ENCODE data around the gene RPF1. TPM values are rescaled to one million over a fixed set of nuclear protein-coding genes. Genes with fewer than 3 reads are reported as not detected.

RPF1 gene
- total RNA-seq, 1 experiment from 2014 or later: 36.1 TPM

- Histone ChIP-seq H3K27ac (ENCODE audit: insufficient read length, low read depth, low read length) (no peak overlapping the region), H2AK5ac (ENCODE audit: insufficient read length, low read length) (no peak overlapping the region), H2BK5ac (ENCODE audit: insufficient read length, low read length) (no peak overlapping the region), H4K91ac (ENCODE audit: insufficient read length, low read depth, low read length) (no peak overlapping the region), H3K79me1 (ENCODE audit: insufficient read depth, low read depth, low read length, poor library complexity, severe bottlenecking) (no peaks in the 10 kb centered on the region), H3K4ac (ENCODE audit: low read depth, low read length) (no peak overlapping the region), H3K18ac (ENCODE audit: insufficient read length, low read depth, low read length) (no peak overlapping the region), H2BK120ac (ENCODE audit: low read depth, low read length, poor library complexity, severe bottlenecking) (no peak overlapping the region), H2BK20ac (ENCODE audit: low read depth, low read length, poor library complexity, severe bottlenecking) (no peak overlapping the region), H4K5ac (ENCODE audit: insufficient read length, low read depth, low read length) (no peak overlapping the region), H3K4me2 (ENCODE audit: insufficient read depth, insufficient read length, low read length) (no peak overlapping the region), H3K79me2 (ENCODE audit: insufficient read depth, low read length) (no peaks in the 10 kb centered on the region), H2BK12ac (ENCODE audit: insufficient read length, low read depth, low read length) (no peak overlapping the region), H3K9ac (ENCODE audit: extremely low read depth, insufficient read length, low read length) (no peak overlapping the region), H4K20me1 (ENCODE audit: control insufficient read depth, insufficient read depth, insufficient read length) (no peaks in the 10 kb centered on the region), H2BK15ac (ENCODE audit: low read depth, low read length) (no peak overlapping the region), H3K9me3 (ENCODE audit: control insufficient read depth, low read depth, low read length) (no peaks in the 10 kb centered on the region), H3K4me1 (ENCODE audit: insufficient read depth, low read length) (no peaks in the 10 kb centered on the region), H3K27me3 (ENCODE audit: insufficient read depth, low read length) (no peaks in the 10 kb centered on the region), H3K23ac (ENCODE audit: insufficient read length, low read depth, low read length) (no peak overlapping the region), H2AFZ (ENCODE audit: low read length) (no peak overlapping the region), H3K23me2 (ENCODE audit: insufficient read length, low read depth, low read length, poor library complexity, severe bottlenecking) (no peaks in the 10 kb centered on the region), H4K8ac (replicated peaks; ENCODE audit: insufficient read length, low read depth, low read length) (no peak overlapping the region), H3K14ac (ENCODE audit: insufficient read depth, low read length) (no peak overlapping the region), H3T11ph (ENCODE audit: low read length) (no peak overlapping the region), H3K56ac (ENCODE audit: insufficient read length, low read depth, low read length) (no peak overlapping the region)
- H3K36me3 Mint-ChIP-seq (ENCODE audit: insufficient read depth in 1 of 3, low read depth in 3 of 3): no peaks in the 10 kb centered on the region
- H3K27ac Mint-ChIP-seq: no peak overlapping the region
- H3K4me1 Mint-ChIP-seq: no peaks in the 10 kb centered on the region
- no peak for DNase-seq
- no peak overlapping the region for H3K4me3 Mint-ChIP-seq
- TF ChIP-seq, protein P1, sequence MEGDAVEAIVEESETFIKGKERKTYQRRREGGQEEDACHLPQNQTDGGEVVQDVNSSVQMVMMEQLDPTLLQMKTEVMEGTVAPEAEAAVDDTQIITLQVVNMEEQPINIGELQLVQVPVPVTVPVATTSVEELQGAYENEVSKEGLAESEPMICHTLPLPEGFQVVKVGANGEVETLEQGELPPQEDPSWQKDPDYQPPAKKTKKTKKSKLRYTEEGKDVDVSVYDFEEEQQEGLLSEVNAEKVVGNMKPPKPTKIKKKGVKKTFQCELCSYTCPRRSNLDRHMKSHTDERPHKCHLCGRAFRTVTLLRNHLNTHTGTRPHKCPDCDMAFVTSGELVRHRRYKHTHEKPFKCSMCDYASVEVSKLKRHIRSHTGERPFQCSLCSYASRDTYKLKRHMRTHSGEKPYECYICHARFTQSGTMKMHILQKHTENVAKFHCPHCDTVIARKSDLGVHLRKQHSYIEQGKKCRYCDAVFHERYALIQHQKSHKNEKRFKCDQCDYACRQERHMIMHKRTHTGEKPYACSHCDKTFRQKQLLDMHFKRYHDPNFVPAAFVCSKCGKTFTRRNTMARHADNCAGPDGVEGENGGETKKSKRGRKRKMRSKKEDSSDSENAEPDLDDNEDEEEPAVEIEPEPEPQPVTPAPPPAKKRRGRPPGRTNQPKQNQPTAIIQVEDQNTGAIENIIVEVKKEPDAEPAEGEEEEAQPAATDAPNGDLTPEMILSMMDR (conservative IDR thresholded peaks at IDR 0.05): no peak
- no peaks in the 10 kb centered on the region for H3K27me3 Mint-ChIP-seq (ENCODE audit: low read depth)
- no peaks in the 10 kb centered on the region; a peak in 1 of 5 replicates for H3K9me3 Mint-ChIP-seq
These were observed 45.5 kb downstream of the RPF1 start for GRCh38 chr1:84524590-84524989.
